ENCODE data around the gene ADAP1.

Gene ADAP1

DNA sequence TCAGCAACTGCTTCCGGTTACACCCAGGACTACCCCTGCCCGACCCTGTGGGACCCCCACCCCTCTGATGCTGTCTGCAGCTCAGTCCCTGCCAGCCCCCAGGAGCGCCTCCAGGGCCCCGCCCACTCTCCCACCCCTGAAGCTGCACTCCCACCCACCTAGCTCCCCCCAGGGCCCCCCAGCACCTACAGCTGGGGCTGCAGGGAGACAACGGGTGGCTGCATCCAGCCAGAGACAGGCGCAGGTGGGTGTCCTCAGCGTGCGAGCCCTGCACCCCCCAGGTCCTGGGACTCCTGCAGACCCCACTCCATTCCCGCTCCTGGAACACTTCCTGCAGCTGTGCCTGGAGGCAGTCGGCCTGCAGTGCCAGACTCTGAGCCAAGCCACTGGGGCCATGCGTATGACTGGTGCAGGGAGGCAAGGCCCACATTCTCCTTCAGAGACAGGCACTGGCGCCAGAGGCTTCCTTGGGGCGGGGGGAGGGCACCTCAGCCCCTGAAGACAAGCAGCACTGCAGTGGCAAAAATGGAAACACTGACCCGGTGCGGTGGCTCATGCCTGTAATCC is 34.6 kb upstream of the ADAP1 start:
- DNase-seq: no peak

DNA sequence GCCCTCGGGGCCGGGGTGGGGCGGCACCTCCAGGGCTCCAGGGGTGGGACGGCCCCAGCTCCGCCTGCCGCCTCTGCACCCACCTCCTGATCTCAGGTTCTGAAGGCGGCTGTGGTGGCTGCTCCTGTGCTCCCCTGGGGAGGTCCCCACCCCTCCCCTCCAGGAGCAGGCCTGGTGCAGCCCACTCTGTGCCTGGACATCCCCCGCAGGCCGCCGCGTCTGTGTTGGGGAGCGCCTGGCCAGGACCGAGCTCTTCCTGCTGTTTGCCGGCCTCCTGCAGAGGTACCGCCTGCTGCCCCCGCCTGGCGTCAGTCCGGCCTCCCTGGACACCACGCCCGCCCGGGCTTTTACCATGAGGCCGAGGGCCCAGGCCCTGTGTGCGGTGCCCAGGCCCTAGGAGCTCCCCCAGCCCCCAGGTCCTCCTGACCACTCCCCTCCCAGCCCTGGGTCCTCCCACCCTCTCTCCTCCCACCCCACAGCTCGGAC is 34.0 kb upstream of the ADAP1 start:
- DNase-seq: no peak

DNA sequence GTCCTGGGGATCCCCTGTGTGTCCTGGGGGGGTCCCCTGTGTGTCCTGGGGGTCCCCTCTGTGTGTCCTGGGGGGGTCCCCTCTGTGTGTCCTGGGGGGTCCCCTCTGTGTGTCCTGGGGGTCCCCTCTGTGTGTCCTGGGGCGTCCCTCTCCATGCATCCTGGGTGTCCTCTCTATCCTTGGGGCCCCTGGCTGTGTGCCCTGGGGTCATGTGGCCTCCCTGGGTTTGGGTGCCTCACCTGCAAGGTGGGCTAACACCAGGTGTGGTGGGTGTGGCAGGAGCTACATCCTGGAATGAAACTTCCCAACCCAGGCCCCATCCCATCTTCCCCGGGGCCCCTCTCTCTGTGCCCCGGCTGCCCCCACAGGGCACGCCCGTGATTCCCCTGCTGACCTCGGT is 33.4 kb upstream of the ADAP1 start:
- no peak for DNase-seq

DNA sequence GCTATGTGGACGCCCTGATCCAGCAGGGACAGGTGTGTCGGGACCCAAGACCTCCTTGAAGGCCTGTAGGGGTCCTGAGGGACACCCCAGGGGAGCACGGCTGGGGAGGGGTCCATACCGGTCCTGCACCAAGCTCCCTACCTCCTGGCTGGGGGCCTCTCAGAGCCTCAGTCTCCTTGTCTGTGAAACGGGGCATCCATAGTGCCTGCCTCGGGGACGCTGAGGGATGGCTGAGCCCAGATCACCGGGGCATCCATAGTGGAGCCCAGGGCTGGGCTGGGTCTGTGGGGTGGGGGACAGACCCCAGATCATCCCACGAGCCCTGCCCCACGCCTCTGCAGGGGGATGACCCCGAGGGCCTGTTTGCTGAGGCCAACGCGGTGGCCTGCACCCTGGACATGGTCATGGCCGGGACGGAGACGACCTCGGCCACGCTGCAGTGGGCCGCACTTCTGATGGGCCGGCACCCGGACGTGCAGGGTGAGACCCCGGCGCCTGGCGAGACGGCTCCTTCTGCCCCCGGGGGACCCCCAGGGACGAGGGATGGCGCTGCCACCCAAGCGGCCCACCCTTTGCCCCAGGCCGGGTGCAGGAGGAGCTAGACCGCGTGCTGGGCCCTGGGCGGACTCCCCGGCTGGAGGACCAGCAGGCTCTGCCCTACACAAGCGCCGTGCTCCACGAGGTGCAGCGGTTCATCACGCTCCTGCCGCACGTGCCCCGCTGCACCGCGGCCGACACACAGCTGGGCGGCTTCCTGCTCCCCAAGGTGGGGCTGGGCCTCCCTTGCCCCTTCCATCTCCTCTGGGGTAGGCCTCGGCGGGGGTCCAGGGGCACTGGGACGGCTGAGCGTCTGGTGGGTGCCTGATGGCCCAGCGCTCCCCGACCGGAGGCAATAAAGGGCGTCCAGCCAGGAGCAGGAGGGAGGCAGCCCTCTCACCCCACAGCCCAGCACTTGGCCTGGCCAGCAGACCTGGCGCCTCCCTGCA is 32.6 kb upstream of the ADAP1 start:
- no peak for DNase-seq

DNA sequence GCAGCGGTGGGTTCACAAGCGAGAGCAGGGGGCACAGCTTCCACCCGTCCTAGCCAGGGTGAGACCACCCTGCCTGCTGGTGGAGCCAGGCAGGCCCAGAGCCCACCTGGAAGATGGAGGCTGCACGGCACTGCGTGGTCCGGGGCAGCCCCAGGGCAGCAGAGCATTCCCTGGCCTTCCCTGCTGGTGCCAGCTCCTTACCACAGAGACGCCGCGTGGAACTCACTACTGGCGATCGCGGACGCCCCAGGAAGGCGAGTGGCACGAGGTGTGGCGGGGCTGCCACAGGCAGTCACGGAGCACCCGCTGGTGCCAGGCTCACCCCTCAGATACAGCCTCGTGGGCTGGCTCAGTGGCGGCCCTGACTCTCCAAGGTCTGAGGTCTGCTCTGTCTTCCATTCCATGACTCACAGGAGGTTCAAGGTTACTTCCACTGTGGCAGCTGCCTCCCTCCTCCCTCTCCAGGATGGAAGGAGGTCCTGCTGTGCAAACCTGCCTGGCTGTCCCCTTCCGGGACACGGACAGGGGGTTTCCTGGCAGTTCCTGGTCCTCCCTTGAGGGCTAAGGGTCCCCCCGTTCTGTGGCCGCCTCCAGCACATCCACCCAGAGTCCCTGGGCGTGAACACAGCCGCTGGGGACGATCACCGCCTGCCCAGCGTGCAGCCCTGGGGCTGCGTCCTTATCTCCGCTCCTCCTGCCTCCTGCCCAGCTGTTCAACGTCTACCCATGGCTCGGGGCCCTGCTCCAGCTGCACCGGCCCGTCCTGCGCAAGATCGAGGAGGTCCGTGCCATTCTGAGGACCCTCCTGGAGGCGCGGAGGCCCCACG is 31.6 kb upstream of the ADAP1 start:
- no peak for DNase-seq

DNA sequence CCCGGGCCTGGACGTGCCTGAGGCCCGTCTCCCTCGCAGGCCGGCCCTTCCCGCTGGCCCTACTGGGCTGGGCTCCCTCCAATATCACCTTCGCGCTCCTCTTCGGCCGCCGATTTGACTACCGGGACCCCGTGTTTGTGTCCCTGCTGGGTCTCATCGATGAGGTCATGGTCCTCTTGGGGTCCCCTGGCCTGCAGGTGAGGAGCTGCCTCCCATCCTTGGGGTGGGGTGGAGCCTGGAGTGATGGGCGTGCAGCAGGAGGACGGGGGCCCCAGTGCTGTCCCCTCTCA is 30.6 kb upstream of the ADAP1 start:
- DNase-seq: no peak

DNA sequence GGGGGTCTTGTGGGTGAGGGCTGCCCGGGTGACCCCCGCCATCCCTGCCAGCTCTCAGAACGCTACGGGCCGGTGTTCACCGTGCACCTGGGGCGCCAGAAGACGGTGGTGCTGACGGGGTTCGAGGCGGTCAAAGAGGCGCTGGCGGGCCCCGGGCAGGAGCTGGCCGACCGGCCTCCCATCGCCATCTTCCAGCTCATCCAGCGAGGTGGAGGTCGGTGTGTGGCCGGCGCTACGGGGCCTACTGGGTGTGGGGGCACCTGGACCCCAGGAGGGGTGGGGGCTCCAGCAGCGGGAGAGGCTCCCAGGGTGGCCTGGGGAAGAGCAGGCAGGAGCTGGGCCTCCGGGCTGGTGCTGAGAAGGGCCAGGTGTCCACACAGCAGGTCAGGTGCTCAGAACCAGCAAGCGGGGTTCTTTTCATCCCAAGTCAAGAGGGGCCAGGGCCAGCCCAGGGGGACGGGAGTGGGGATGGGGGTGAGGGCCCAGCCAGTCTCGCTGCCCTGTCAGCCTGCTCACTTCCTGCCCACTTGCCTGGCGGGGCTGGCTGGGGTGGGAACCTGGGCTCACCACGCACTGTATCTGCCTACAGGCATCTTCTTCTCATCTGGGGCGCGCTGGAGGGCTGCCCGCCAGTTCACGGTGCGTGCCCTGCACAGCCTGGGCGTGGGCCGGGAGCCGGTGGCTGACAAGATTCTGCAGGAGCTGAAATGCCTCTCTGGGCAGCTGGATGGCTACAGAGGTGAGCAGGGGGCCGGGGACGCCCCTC is 30.1 kb upstream of the ADAP1 start:
- no peak for DNase-seq

DNA sequence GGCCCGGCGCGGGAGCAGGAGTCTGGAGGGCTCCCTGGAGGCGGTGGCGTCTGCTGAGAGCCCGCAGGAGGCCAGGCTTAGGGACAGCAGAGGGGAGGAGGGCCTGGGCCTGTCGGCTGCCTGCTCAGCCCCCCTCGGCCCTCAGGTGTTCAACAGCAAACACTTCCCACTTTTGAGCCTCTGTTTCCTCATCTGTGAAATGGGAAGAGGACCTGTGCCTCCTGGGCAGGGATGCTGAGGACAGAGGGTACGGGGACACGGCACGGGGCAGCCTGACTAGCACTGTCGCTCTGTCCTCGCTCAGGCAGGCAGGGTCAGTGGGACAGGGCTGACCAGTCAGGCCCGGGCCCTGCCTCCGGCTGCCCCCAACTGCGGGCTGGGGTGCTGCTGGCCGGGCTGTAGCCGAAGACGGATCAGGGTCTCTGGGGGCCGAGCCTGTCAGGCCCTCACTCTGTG is 29.2 kb upstream of the ADAP1 start:
- no peak for DNase-seq

DNA sequence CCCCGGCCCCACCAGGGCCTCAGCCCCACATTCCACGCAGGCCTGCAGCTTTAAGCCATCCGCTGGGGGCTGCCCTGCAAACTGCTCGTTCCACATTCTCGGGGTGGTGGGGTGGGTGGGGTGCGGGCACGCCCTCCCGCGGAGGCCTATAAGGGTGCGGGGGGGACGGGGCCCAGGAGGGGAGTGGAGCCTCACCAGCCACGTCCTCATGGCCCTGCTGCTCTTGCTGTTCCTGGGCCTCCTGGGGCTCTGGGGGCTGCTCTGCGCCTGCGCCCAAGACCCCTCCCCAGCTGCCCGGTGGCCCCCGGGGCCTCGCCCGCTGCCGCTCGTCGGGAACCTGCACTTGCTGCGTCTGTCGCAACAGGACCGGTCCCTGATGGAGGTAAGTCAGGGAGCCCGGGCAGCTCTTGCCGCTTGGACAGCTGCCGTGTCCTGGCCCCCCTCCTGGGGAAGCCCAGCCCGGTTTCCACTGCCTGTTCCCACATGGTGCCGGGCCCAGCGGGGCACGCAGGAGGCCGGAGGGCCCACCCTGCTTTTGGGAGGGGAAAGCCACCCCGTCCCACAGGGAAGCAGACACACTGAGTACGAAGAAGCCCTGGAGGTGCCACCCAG is 28.6 kb upstream of the ADAP1 start, which contains the start of gene CYP2W1:
CYP2W1 (plus strand) TSS at position 178 of the 612 bp plus-strand sequence; CDS start at position 209, 31 bp downstream.
- no peak for DNase-seq

DNA sequence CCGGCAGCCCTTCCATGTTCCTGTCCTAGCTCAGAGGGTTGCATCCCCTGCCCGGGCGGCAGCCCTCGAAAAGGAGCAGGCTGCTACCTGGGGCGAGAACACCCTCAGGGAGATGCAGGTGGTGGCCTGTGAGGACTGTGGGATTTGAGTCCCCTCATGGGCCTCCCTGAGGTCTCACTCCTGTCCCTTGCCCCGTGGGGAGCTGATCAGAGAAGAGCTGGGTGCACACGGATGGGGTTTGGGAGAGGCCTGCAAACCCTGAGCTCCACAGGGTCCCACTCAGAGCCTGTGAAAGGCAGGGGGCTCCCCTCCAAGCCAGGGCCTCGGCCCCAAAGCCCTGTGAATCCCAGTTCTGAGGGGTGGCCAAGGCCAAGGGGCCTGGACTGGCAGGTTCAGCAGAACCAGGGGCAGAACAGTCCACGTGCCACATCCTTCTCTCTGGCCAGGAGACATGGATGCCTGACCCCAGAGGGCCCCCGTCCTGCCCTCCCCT is 28.1 kb upstream of the ADAP1 start:
- no peak for DNase-seq

DNA sequence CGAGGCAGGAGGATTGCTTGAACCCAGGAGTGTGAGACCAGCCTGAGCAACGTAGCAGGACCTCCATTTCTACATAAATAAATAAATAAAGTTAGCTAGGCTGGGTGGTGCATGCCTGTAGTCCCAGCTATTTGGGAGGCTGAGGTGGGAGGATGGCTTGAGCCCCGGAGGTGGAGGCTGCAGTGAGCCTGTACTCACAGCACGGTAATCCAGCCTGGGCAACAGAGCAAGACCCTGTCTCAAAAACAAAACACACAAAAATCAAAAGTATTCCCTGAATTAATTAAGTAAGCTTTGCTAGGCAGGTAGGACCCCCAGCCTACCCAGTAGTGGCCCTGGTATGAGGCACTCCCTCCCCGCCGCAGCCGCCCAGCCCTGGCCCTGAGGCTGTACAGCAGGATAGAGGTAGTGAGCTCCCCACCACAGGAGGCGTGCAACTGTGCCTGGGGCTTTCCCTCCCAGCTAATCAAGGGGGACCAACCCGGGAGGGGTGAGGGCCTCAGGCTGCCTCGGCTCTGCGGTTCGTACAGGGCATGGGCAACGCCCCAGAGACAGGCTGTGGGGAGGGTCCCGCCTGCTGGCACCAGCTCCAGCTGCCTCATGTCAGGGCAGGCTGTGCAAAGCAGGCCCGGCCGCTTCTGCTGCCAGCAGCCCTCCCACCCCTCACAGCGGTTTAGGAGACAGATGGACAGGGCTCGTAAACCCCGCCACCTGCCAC is 27.5 kb upstream of the ADAP1 start:
- no peak for DNase-seq

DNA sequence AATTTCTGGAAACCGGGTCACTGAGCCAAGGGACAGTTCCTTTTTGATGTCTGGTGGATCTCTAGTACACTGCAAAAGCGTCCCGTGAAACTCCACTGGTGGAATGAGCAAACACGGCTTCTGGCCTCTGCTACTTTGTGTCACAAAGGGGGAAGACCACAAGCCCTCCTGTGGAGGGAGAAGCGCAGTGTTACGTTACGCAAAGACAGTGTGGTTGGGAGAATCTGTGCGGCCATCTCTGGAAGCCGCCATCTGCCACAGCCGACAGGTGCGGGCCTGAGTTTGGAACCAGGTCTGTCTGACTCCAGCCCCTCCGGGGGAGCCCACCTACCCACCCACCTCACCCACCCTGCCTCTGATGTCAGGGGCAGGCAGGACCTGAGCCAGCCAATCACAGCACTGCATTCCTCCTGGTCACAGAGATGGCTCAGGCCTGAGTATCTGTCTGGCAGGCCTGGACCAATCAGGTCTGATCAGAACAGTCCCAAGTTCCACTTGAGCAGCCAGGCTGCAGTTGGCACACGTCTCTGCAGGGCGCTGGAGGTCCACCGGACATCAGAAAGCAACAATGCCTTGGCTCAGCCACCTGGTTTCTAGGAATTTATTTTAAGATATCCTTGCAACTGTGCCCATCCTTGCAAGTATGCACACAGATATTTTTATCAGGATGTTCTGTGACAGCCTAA is 25.5 kb upstream of the ADAP1 start:
- DNase-seq: no peak

DNA sequence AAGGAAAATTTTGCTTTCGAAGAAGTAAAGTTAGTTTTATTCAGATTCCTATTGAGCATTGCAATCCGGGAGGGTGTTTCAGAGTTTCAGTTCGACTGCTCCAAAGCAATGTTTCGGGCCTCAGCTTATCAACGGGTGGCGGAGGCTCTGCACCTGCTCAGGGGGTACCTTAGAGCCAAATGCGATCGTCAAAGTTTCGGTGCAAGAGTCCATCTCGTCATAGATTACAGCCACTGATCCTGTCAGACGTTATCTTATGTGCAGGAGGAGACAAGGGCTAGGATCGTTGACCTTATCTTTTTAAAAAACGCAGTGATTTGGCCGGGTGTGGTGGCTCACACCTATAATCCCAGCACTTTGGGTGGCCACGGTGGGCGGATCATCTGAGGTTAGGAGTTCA is 24.7 kb upstream of the ADAP1 start:
- DNase-seq: no peak

DNA sequence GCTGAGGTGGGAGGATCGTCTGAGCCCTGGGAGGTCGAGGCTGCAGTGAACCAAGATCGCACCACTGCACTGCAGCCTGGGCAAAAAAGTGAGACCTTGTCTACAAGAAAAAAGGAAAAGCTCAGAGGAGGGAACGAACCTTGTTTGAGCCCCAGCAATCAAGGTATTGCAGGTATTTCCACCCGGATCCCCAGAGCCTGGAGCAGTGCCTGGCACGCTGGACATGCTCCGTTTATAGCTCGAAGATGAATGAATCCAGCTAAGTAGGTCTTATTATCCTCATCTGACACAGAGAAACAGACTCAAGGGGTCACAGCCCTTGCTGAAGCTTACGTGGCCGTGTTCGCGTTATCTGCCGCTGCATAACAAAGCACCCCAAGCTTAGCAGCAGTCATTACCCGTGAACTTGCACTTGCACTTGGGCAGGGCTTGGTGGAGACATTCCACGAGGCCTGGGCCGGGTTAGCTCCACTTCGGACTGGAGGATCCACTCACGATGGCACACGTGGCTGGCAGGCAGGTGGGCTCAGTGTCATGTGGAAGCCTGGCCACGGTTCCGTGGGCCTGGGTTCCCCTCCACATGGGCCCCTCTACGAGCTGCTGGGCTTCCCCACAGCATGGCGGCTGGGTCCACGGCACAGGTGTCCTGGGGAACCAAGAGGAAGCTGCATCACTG is 24.1 kb upstream of the ADAP1 start:
- DNase-seq: no peak

DNA sequence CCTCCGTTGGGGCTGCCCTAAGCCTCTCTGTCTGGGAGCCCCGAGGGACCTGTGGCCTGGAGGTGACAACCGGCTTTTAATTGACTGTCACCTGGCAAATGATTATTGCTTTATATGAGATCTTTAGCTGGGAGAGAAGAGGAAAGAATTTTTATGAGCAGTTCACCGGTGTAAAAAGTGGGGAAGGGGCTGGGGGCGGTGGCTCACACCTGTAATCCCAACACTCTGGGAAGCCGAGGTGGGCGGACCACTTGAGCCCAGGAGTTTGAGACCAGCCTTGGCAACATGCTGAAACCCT is 23.5 kb upstream of the ADAP1 start:
- no peak for DNase-seq

DNA sequence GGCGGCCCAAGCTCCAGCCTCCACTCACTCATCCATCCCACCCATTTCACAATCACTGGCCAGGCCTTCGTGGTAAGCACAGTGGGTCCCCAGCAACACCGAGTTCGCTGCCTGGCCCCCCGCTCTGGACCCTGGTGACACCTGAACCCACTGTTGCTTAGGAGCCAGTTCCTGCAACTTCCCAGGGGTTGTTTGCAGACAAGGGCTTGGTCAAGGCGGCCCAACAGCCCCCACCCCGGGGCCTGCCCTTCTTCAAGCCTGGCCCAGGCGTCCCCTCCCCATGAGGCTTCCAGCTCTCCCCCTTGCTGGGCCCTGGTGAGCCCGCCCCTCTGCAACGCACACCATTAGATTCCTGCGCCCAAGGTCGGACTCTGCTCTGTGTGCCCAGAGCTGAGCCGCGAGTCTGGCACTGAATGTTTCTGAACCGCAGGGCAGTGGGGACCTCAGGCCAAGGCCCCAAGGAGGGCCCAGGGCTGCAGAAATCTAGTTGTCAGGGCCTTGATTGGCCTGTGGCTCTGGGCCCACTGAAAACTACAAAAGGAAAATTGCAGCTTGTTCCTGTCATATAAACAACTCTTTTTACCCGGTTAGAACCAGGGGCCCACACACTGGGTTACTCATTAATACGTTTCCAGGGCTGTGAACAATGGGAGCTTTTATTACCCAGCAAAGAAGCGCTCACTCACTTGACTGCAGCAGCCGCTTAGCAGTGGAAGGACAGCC is 23.0 kb upstream of the ADAP1 start:
- no peak for DNase-seq

DNA sequence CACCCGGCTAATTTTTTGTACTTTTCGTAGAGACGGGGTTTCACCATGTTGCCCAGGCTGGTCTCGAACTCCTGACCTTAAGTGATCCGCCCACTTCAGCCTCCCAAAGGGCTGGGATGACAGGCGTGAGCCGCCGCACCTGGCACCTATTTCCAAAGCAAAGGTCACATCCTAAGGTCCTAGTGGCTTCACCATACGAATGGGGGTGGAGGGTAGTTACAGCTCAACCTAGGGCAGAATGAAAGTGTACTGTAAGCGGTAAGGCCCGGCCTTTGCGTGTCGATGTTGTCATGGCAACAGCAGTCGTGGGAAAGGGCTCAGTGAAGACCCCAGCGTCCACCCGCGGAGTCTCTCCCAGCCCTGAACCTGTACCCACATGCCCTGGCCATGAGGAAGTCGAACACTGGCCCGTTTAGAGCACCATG is 22.4 kb upstream of the ADAP1 start:
- no peak for DNase-seq

DNA sequence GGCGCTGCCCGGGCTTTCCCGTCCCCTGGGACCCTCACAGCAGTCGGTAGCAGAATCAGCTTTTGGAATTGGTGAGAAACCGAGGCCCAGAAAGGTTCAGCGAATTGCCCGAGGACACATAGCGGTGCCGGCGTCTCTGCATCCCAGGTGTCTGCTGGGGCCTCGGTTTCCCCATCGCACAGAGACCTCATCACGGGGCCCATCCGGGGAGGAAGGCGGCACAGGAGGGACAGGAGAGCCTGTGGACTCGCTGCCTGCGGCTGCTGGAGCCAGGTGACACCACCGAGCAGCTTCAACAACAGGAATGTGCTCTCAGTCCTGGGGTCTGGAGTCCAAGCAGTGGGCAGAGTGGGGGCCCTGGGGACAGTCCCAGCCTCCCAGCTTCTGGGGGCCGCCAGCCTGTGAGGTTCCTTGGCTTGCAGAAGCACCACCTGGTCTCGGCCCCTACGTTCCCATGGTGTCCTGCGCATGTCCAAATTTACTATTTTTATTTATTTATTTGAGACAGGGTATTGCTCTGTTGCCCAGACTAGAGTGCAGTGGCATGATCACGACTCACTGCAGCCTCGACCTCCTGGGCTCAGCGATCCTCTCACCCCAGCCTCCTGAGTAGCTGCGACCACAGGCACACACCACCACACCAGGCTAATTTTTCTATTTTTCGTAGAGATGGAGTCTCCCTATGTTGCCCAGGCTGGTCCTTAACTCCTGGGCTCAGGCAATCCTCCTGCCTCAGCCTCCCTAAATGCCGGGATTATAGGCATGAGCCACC is 21.4 kb upstream of the ADAP1 start:
- no peak for DNase-seq

All from NCI-H187 (cell line).